ENCODE data around the gene PCNX2.

PCNX2 gene

DNA sequence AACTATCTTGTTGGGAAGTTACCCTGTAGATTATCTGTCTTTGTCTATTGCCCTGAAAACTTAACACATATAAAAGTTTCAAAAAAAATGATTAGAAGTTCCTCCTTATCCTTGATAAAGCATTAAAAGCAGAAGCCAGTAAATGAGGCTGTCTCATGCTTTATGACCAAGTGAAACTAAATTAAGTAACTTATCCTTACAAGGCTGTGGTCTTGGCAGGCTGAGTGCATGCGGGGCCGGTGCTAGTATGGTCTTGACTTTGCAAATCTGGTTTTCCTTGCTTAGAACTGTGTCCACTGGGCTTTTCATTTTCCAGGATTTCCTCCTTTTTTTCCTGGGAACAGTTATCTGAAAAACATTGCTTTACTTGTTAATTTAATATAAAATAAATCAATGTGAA, 43.1 kb downstream of the PCNX2 start:
- Histone ChIP-seq H3K27ac (ENCODE audit: extremely low read depth, low read depth, low read length) (no peak overlapping the region), H3K36me3 (ENCODE audit: control insufficient read depth in 2 of 2, insufficient read depth in 1 of 2, low read length in 2 of 2) (peaks cover 26 to 51% of the 10 kb centered on the region in 2 experiments), H3K4me3 (ENCODE audit: low read depth, low read length) (no peak overlapping the region), H3K4me1 (ENCODE audit: control insufficient read depth, insufficient read depth, low read length) (peaks cover 9% of the 10 kb centered on the region), H3K9me3 (ENCODE audit: control insufficient read depth, insufficient read depth, low read depth, low read length) (no peaks in the 10 kb centered on the region)
- ChIA-PET CTCF (interaction anchor here (0.7 kb wide), 1 partner anchor 1941 kb away, joined by 3 read pairs; no protein-coding TSS in a partner anchor), POLR2A (no interaction called here)
- TF ChIP-seq ZNF664 (tag by site-specific recombination; IDR thresholded peaks at IDR 0.05) (no peak), SP2 (tag by site-specific recombination; IDR thresholded peaks at IDR 0.05) (no peak), ZNF157 (tag by site-specific recombination; IDR thresholded peaks at IDR 0.05) (no peak), ZNF169 (tag by site-specific recombination; IDR thresholded peaks at IDR 0.05) (no peak), ZNF394 (tag by site-specific recombination; IDR thresholded peaks at IDR 0.05; ENCODE audit: borderline replicate concordance) (no peak)
- TF ChIP-seq, protein P1, sequence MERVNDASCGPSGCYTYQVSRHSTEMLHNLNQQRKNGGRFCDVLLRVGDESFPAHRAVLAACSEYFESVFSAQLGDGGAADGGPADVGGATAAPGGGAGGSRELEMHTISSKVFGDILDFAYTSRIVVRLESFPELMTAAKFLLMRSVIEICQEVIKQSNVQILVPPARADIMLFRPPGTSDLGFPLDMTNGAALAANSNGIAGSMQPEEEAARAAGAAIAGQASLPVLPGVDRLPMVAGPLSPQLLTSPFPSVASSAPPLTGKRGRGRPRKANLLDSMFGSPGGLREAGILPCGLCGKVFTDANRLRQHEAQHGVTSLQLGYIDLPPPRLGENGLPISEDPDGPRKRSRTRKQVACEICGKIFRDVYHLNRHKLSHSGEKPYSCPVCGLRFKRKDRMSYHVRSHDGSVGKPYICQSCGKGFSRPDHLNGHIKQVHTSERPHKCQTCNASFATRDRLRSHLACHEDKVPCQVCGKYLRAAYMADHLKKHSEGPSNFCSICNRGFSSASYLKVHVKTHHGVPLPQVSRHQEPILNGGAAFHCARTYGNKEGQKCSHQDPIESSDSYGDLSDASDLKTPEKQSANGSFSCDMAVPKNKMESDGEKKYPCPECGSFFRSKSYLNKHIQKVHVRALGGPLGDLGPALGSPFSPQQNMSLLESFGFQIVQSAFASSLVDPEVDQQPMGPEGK (tag by site-specific recombination; IDR thresholded peaks at IDR 0.05), result no peak

DNA sequence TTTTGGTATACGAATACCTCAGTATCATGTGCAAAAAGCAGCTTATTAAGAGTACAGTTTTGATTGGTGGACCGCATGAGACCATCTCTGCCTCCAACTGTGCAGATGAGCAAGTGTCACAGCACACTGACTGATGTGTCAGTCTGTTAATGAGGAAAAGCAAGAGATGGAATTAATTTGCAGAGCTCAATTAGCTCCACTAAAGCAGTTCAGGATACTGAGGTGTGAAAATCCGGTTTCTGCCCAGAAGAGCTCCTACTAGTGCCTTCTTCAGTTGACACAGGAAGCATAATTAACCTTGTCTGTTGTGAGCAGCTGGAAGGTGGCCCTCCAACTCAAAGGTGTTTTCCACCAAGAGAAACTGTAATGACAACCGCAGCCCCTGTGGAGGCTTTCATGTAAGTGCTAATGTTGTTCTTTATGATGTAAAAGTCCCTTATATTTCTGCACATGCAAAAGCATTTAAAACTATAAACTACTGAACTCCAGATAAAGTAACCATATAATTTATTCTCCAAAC, 44.3 kb downstream of the PCNX2 start:
- Histone ChIP-seq H3K4me1 (ENCODE audit: control insufficient read depth, insufficient read depth, low read length) (peaks cover 9% of the 10 kb centered on the region), H3K36me3 (ENCODE audit: control insufficient read depth in 2 of 2, insufficient read depth in 1 of 2, low read length in 2 of 2) (peaks cover 25 to 46% of the 10 kb centered on the region in 2 experiments), H3K27ac (ENCODE audit: extremely low read depth, low read depth, low read length) (no peak overlapping the region), H3K9me3 (ENCODE audit: control insufficient read depth, insufficient read depth, low read depth, low read length) (no peaks in the 10 kb centered on the region), H3K4me3 (ENCODE audit: low read depth, low read length) (no peak overlapping the region)
- POLR2A ChIA-PET, result no interaction called here
- CTCF ChIA-PET, result interaction anchor here (0.7 kb wide), 1 partner anchor 1592 kb away, joined by 3 read pairs; no protein-coding TSS in a partner anchor
- TF ChIP-seq AEBP2 (tag by site-specific recombination; IDR thresholded peaks at IDR 0.05; ENCODE audit: borderline replicate concordance) (no peak), ZNF791 (tag by site-specific recombination; IDR thresholded peaks at IDR 0.05) (no peak), MYNN (tag by site-specific recombination; IDR thresholded peaks at IDR 0.05; ENCODE audit: borderline replicate concordance) (no peak), ZNF639 (tag by site-specific recombination; IDR thresholded peaks at IDR 0.05) (no peak), ZNF112 (tag by site-specific recombination; IDR thresholded peaks at IDR 0.05) (no peak), GLIS1 (tag by site-specific recombination; IDR thresholded peaks at IDR 0.05) (no peak), ZNF354C (tag by site-specific recombination; IDR thresholded peaks at IDR 0.05; ENCODE audit: borderline replicate concordance, low read depth) (no peak), ZFHX2 (tag by site-specific recombination; conservative IDR thresholded peaks at IDR 0.05) (no peak)

DNA sequence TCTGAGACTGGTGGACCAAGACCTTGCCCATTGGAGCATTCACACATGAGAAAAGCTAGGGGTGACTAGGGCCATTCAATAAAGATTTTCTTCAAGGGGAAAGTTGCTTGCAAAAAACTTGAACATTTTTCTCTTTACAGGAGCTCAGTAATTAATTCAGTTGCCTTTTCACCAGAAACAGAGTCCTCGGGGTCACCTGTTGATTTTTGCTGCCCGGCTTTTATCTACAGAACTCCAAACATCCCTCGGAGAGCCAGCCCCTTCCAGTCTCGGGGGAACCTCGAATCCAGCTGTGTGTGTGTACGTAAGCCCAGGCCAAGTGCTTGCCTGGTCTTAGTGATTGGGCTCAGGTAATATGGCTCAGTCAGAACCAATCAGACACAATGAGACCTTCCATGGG, 47.5 kb downstream of the PCNX2 start:
- Histone ChIP-seq H3K4me1 (ENCODE audit: control insufficient read depth, insufficient read depth, low read length) (peaks cover 20% of the 10 kb centered on the region), H3K27ac (ENCODE audit: extremely low read depth, low read depth, low read length) (no peak overlapping the region), H3K9me3 (ENCODE audit: control insufficient read depth, insufficient read depth, low read depth, low read length) (no peaks in the 10 kb centered on the region), H3K4me3 (ENCODE audit: low read depth, low read length) (no peak overlapping the region), H3K36me3 (ENCODE audit: control insufficient read depth in 2 of 2, insufficient read depth in 1 of 2, low read length in 2 of 2) (peaks cover 20 to 46% of the 10 kb centered on the region in 2 experiments)
- no peak for TF ChIP-seq GLIS1 (tag by site-specific recombination; IDR thresholded peaks at IDR 0.05)
- TF ChIP-seq SCRT2 (tag by site-specific recombination; IDR thresholded peaks at IDR 0.05), result peak; percentile 85
- TF ChIP-seq SCRT1 (tag by site-specific recombination; IDR thresholded peaks at IDR 0.05; ENCODE audit: borderline replicate concordance), result peak; percentile 60; the same call in 1 of the 2 replicates
- CTCF ChIA-PET, result no interaction called here
- POLR2A ChIA-PET, result no interaction called here
